HepG2 (cell line): ENCODE measurements around the gene CARD9. TPM values are rescaled to one million over a fixed set of nuclear protein-coding genes. Genes with fewer than 3 reads are reported as not detected.

ENCODE experiments used
- ATAC-seq: fragments of 200-7000 bp; cut with Tn5 transposase; 3 replicates; pipeline ENCODE4 v1.9.1; 2020; ENCODE audit warnings: mild to moderate bottlenecking, moderate library complexity
- BruUV-seq: library from RNA; stranded (reverse); fragments of 400-500 nt; replicated peaks from 2 replicates; lab custom pipeline; 2021; lab: Mats Ljungman, UMichigan
- CTCF ChIA-PET: fragments of 300-600 bp; formaldehyde crosslinking; extraction: SDS; loops from one replicate; lab custom pipeline; 2021; ENCODE audit warnings: low total read pairs, inconsistent platforms, low intra/inter-chr PET ratio; lab: Yijun Ruan, JAX
- POLR2A ChIA-PET: fragments of 350-600 bp; sonication (Branson Sonifier 250); formaldehyde crosslinking; loops from one replicate; lab custom pipeline; 2020; ENCODE audit warnings: antibody characterized with exemption, inconsistent platforms; lab: Yijun Ruan, JAX
- DNase-seq: peaks from one replicate; pipeline ENCODE4 v3.0.0-alpha.2; 2015; ENCODE audit warnings: low spot score
- FAIRE-seq: peaks from 3 replicates; lab custom pipeline; 2011; peaks lifted over from hg19 to GRCh38; lab: Jason Lieb, UNC
- H2AFZ ChIP-seq: one replicate; pipeline ENCODE4 v1.6.1; 2011; ENCODE audit warnings: low read length, inconsistent platforms
- H3K27ac ChIP-seq: fragments of 300-600 bp; 3 replicates; pipeline ENCODE4 v1.8.0; 2011; ENCODE audit warnings: mixed run types, mild to moderate bottlenecking, mixed read lengths, low read length, inconsistent platforms; ENCODE audit not compliant: insufficient read depth; ENCODE audit errors: extremely low read length
- H3K27me3 ChIP-seq, 2 experiments: fragments of 200-600 bp in 1 of 2; 2 replicates in 1 of 2; 3 replicates in 1 of 2; pipeline versions ENCODE4 v1.6.0 to v1.8.0; 2011; ENCODE audit warnings: low read length in 2 of 2, mild to moderate bottlenecking in 2 of 2, moderate library complexity in 2 of 2, inconsistent platforms in 1 of 2; ENCODE audit not compliant: insufficient read depth in 2 of 2, control insufficient read depth in 1 of 2
- H3K36me3 ChIP-seq, 2 experiments: fragments of 200-600 bp in 1 of 2; replicated peaks in 1 of 2; 2 replicates in 1 of 2; 3 replicates in 1 of 2; pipeline versions ENCODE4 v1.5.1 to v1.8.0; 2011; ENCODE audit warnings: low read length in 2 of 2, inconsistent platforms in 1 of 2; ENCODE audit not compliant: insufficient read depth in 2 of 2, control insufficient read depth in 1 of 2
- H3K4me1 ChIP-seq: 2 replicates; pipeline ENCODE4 v1.5.1; 2012; ENCODE audit warnings: low read length, inconsistent platforms; ENCODE audit not compliant: insufficient read depth
- H3K4me2 ChIP-seq: 2 replicates; pipeline ENCODE4 v1.6.0; 2011; ENCODE audit warnings: low read depth, low read length, inconsistent platforms
- H3K4me3 ChIP-seq, 3 experiments: fragments of 200-600 bp in 1 of 3; sonication (generic), shearing (Covaris generic) in 1 of 3; replicated peaks in 1 of 3; 2 replicates each; pipeline ENCODE4 v1.5.1; 2011 to 2016; ENCODE audit warnings: low read length in 3 of 3, inconsistent platforms in 2 of 3, low read depth in 2 of 3, mild to moderate bottlenecking in 2 of 3, control low read depth in 1 of 3, mixed read lengths in 1 of 3; ENCODE audit not compliant: insufficient read depth in 1 of 3
- H3K79me2 ChIP-seq: one replicate; pipeline ENCODE4 v1.6.1; 2011; ENCODE audit warnings: low read length, inconsistent platforms; ENCODE audit not compliant: insufficient read depth
- H3K9ac ChIP-seq: 2 replicates; pipeline ENCODE4 v1.6.0; 2011; ENCODE audit warnings: mild to moderate bottlenecking, low read depth, low read length, inconsistent platforms; ENCODE audit not compliant: insufficient read depth
- H3K9me3 ChIP-seq: 2 replicates; pipeline ENCODE4 v1.5.1; 2012; ENCODE audit warnings: mild to moderate bottlenecking, low read length
- H4K20me1 ChIP-seq: 2 replicates; pipeline ENCODE4 v1.6.0; 2011; ENCODE audit warnings: inconsistent platforms, mild to moderate bottlenecking, low read length, moderate library complexity; ENCODE audit not compliant: insufficient read depth
- ATM ChIP-seq: fragments of 450-650 bp; IDR thresholded peaks from 2 replicates; pipeline ENCODE4 v1.7.1; 2017; ENCODE audit warnings: mild to moderate bottlenecking, borderline replicate concordance
- DR1 ChIP-seq: sonication (generic); formaldehyde crosslinking; IDR thresholded peaks from 2 replicates; pipeline ENCODE4 v1.8.0; 2021; ENCODE audit warnings: mild to moderate bottlenecking, missing genetic modification reagents, inconsistent platforms
- EZH2 ChIP-seq: conservative IDR thresholded peaks from 2 replicates; pipeline ENCODE4 v1.6.1; 2012; ENCODE audit warnings: mild to moderate bottlenecking, low read depth, low read length, moderate library complexity
- HMGXB4 ChIP-seq, 2 experiments: sonication (generic) in 1 of 2; formaldehyde crosslinking in 1 of 2; IDR thresholded peaks; 2 replicates each; pipeline versions ENCODE4 v1.4.0 to v1.6.1; 2018 to 2020; ENCODE audit warnings: missing genetic modification reagents in 2 of 2, borderline replicate concordance in 1 of 2, low read depth in 1 of 2, mild to moderate bottlenecking in 1 of 2, missing biosample characterization in 1 of 2
- HNRNPL ChIP-seq: fragments of 200-400 bp; formaldehyde crosslinking; IDR thresholded peaks from 2 replicates; pipeline ENCODE4 v1.6.1; 2017; ENCODE audit warnings: mild to moderate bottlenecking, low read depth, low read length
- HNRNPLL ChIP-seq: fragments of 200-400 bp; formaldehyde crosslinking; IDR thresholded peaks from 2 replicates; pipeline ENCODE4 v1.6.1; 2017; ENCODE audit warnings: mild to moderate bottlenecking, low read depth, low read length; ENCODE audit not compliant: poor library complexity, severe bottlenecking
- KAT7 ChIP-seq: IDR thresholded peaks from 2 replicates; pipeline ENCODE4 v1.6.1; 2018; ENCODE audit warnings: borderline replicate concordance, missing compliant biosample characterization
- NBN ChIP-seq: fragments of 450-650 bp; conservative IDR thresholded peaks from 2 replicates; pipeline ENCODE4 v1.6.1; 2017
- NONO ChIP-seq, 2 experiments: fragments of 450-650 bp in 1 of 2; sonication (generic) in 1 of 2; formaldehyde crosslinking in 1 of 2; IDR thresholded peaks in 1 of 2; conservative IDR thresholded peaks in 1 of 2; 2 replicates each; pipeline versions ENCODE4 v1.6.1 to v1.8.0; 2017 to 2022; ENCODE audit warnings: mild to moderate bottlenecking in 1 of 2, missing genetic modification reagents in 1 of 2, moderate library complexity in 1 of 2
- RFX1 ChIP-seq: fragments of 450-650 bp; IDR thresholded peaks from 2 replicates; pipeline ENCODE4 v1.6.1; 2017
- SAFB2 ChIP-seq: sonication (generic); formaldehyde crosslinking; IDR thresholded peaks from 2 replicates; pipeline ENCODE4 v1.5.1; 2020; ENCODE audit warnings: missing genetic modification reagents, low read depth, mild to moderate bottlenecking, borderline replicate concordance
- ZFX ChIP-seq: sonication (generic); formaldehyde crosslinking; IDR thresholded peaks from 2 replicates; pipeline ENCODE4 v1.4.0; 2020; ENCODE audit warnings: mild to moderate bottlenecking, low read depth, missing genetic modification reagents, moderate library complexity
- ZNF224 ChIP-seq: sonication (generic); formaldehyde crosslinking; IDR thresholded peaks from 2 replicates; pipeline ENCODE4 v1.5.0; 2020; ENCODE audit warnings: mild to moderate bottlenecking, missing genetic modification reagents
- ZNF543 ChIP-seq: sonication (generic); formaldehyde crosslinking; IDR thresholded peaks from 2 replicates; pipeline ENCODE4 v1.4.0; 2020; ENCODE audit warnings: mild to moderate bottlenecking, missing genetic modification reagents
- ZNF567 ChIP-seq: sonication (generic); formaldehyde crosslinking; IDR thresholded peaks from 2 replicates; pipeline ENCODE4 v1.8.1; 2023; ENCODE audit warnings: mild to moderate bottlenecking, missing genetic modification reagents, borderline replicate concordance
- WGBS: methylation state at CpG from one replicate; pipeline ENCODE4 v1.1.6; 2017; ENCODE audit warnings: low lambda C conversion rate; 5-methylcytosine and 5-hydroxymethylcytosine counted together
- in situ Hi-C: cut with HindIII; loops from 2 replicates; pipeline ENCODE4 v1.10.0; 2017; ENCODE audit warnings: low pct_unique_long_range_greater_than_20kb; ENCODE audit not compliant: extremely low pct_ligation_motif_present
- intact Hi-C: fragments of 100-400 bp; cut with micrococcal nuclease; formaldehyde crosslinking; loops from one replicate; pipeline ENCODE4 v1.10.0; 2022; ENCODE audit not compliant: unreplicated experiment
- polyA plus RNA-seq, 8 experiments: library from polyadenylated mRNA; depleted of rRNA in 3 of 8; stranded (reverse) in 7 of 8; unstranded in 1 of 8; fragments of >200 nt; fragmentation: Illumina TruSeq in 4 of 8; extraction: Trizol in 4 of 8; gene quantifications; 2 replicates each; pipeline versions ENCODE4 v1.2.1 to v1.2.3, GENCODE V29; 2011 to 2016; ENCODE audit warnings: low read depth in 4 of 8, missing spikeins in 1 of 8, mixed read lengths in 1 of 8; ENCODE audit not compliant: insufficient read depth in 1 of 8
- total RNA-seq, 5 experiments: library from RNA; depleted of rRNA; stranded (reverse); fragments of >200 nt; fragmentation: Illumina TruSeq; extraction: Trizol; gene quantifications; 2 replicates each; pipeline ENCODE4 v1.2.3, GENCODE V29; 2016; ENCODE audit warnings: low read depth in 1 of 5
- TF ChIP-seq, protein P1 (sequence below): IDR thresholded peaks from 2 replicates; pipeline ENCODE4 v1.6.1; 2016; ENCODE audit warnings: low read depth, missing genetic modification reagents, missing compliant biosample characterization

The CARD9 gene
- total and polyA plus RNA-seq, 2 of the 13 experiments (the other 11 are each of a cell fraction or from before 2014, with no cell fraction given) = 3.3 to 7.4 TPM

GRCh38 chr9:136328011-136328621, 45.4 kb downstream of the CARD9 start:
- H3K4me1 ChIP-seq = peaks cover 45% of the 10 kb centered on the region
- H3K9ac ChIP-seq = no peak overlapping the region
- H4K20me1 ChIP-seq = no peaks in the 10 kb centered on the region
- DNase-seq (no peak), ATAC-seq (peak; percentile 5; the same call in 1 of the 3 replicates), FAIRE-seq (no peak)
- peaks cover 21 to 82% of the 10 kb centered on the region in 2 experiments for H3K27me3 ChIP-seq
- intact Hi-C loops = no loop called here
- H3K79me2 ChIP-seq = no peaks in the 10 kb centered on the region
- POLR2A ChIA-PET = no interaction called here
- peak overlapping the region in 2 of 3 experiments; percentile 15 to 47; a peak in 3 of 6 replicates for H3K4me3 ChIP-seq
- no peak overlapping the region for H3K27ac ChIP-seq
- H2AFZ ChIP-seq = no peak overlapping the region
- 0% methylated on average over 1 of the region's 13 CpGs for WGBS
- CTCF ChIA-PET = no interaction called here
- TF ChIP-seq ZFX (CRISPR knock-in tag) (peak; percentile 12; the same call in 1 of the 2 replicates), ATM (no peak), KAT7 (CRISPR knock-in tag) (no peak), HMGXB4 (CRISPR knock-in tag; IDR thresholded peaks at IDR 0.05; ENCODE audit: borderline replicate concordance in 1 of 2, low read depth in 1 of 2) (no peak), HNRNPLL (peak; percentile 12), RFX1 (no peak), SAFB2 (CRISPR knock-in tag) (no peak), EZH2 (peak; percentile 51; the same call in 1 of the 2 replicates), ZNF224 (CRISPR knock-in tag) (no peak), DR1 (CRISPR knock-in tag) (no peak), HNRNPL (peak; percentile 50), NONO (IDR thresholded peaks at IDR 0.05) (no peak), NONO (CRISPR knock-in tag; conservative IDR thresholded peaks at IDR 0.05) (no peak), ZNF567 (CRISPR knock-in tag) (no peak), NBN (no peak), ZNF543 (no peak)
- TF ChIP-seq, protein P1, sequence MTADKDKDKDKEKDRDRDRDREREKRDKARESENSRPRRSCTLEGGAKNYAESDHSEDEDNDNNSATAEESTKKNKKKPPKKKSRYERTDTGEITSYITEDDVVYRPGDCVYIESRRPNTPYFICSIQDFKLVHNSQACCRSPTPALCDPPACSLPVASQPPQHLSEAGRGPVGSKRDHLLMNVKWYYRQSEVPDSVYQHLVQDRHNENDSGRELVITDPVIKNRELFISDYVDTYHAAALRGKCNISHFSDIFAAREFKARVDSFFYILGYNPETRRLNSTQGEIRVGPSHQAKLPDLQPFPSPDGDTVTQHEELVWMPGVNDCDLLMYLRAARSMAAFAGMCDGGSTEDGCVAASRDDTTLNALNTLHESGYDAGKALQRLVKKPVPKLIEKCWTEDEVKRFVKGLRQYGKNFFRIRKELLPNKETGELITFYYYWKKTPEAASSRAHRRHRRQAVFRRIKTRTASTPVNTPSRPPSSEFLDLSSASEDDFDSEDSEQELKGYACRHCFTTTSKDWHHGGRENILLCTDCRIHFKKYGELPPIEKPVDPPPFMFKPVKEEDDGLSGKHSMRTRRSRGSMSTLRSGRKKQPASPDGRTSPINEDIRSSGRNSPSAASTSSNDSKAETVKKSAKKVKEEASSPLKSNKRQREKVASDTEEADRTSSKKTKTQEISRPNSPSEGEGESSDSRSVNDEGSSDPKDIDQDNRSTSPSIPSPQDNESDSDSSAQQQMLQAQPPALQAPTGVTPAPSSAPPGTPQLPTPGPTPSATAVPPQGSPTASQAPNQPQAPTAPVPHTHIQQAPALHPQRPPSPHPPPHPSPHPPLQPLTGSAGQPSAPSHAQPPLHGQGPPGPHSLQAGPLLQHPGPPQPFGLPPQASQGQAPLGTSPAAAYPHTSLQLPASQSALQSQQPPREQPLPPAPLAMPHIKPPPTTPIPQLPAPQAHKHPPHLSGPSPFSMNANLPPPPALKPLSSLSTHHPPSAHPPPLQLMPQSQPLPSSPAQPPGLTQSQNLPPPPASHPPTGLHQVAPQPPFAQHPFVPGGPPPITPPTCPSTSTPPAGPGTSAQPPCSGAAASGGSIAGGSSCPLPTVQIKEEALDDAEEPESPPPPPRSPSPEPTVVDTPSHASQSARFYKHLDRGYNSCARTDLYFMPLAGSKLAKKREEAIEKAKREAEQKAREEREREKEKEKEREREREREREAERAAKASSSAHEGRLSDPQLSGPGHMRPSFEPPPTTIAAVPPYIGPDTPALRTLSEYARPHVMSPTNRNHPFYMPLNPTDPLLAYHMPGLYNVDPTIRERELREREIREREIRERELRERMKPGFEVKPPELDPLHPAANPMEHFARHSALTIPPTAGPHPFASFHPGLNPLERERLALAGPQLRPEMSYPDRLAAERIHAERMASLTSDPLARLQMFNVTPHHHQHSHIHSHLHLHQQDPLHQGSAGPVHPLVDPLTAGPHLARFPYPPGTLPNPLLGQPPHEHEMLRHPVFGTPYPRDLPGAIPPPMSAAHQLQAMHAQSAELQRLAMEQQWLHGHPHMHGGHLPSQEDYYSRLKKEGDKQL = no peak
- H3K9me3 ChIP-seq = no peaks in the 10 kb centered on the region
- in situ Hi-C loops = loop anchor here (25.0 kb wide), 1 partner anchor 309 kb away; no protein-coding TSS in a partner anchor
- BruUV-seq = no TSS peak
- peak overlapping the region; percentile 50 for H3K4me2 ChIP-seq
- no peaks in the 10 kb centered on the region for H3K36me3 ChIP-seq
